SK-N-SH (cell line): ENCODE results near the gene BCL7C. TPM values are rescaled to one million over a fixed set of nuclear protein-coding genes. Genes with fewer than 3 reads are reported as not detected.

Experiments
- CTCF ChIA-PET: fragments of 300-600, 350-600 bp; formaldehyde crosslinking; extraction: SDS; loops from one replicate; lab custom pipeline; 2021; lab: Yijun Ruan, JAX
- POLR2A ChIA-PET: fragments of 350-600 bp; sonication (Branson Sonifier 250); formaldehyde crosslinking; extraction: SDS; loops from one replicate; lab custom pipeline; 2020; ENCODE audit warnings: antibody characterized with exemption, inconsistent platforms; lab: Yijun Ruan, JAX
- DNase-seq: peaks from one replicate; pipeline ENCODE4 v3.0.0; 2012
- H2AFZ ChIP-seq: fragments of 200-600 bp; sonication (generic); 2 replicates; pipeline ENCODE4 v1.8.1; 2016; ENCODE audit warnings: antibody characterized with exemption, mild to moderate bottlenecking, low read depth
- H3F3A ChIP-seq: fragments of 200-600 bp; sonication (generic); replicated peaks from 2 replicates; pipeline ENCODE3; 2016; ENCODE audit warnings: antibody characterized with exemption, mild to moderate bottlenecking; ENCODE audit not compliant: insufficient read depth
- H3K27ac ChIP-seq, 2 experiments: fragments of 200-500 bp in 1 of 2; fragments of 200-600 bp in 1 of 2; sonication (Bioruptor generic) in 1 of 2; sonication (generic), shearing (Covaris generic) in 1 of 2; 2 replicates each; pipeline versions ENCODE4 v1.5.1 to v1.6.1; 2014 to 2016; ENCODE audit warnings: low read depth in 2 of 2, inconsistent platforms in 1 of 2, low read length in 1 of 2, mild to moderate bottlenecking in 1 of 2, mixed read lengths in 1 of 2
- H3K27me3 ChIP-seq: fragments of 200-600 bp; sonication (generic), shearing (Covaris generic); 2 replicates; pipeline ENCODE4 v1.6.1; 2016; ENCODE audit warnings: mixed run types; ENCODE audit not compliant: insufficient read depth
- H3K36me3 ChIP-seq, 2 experiments: fragments of 200-500 bp in 1 of 2; fragments of 200-600 bp in 1 of 2; sonication (Bioruptor generic) in 1 of 2; sonication (generic) in 1 of 2; replicated peaks in 1 of 2; 2 replicates each; pipeline versions ENCODE3 to v1.5.1; 2014 to 2016; ENCODE audit warnings: low read length in 1 of 2, mild to moderate bottlenecking in 1 of 2; ENCODE audit not compliant: insufficient read depth in 2 of 2, control insufficient read depth in 1 of 2
- H3K4me1 ChIP-seq, 2 experiments: fragments of 200-500 bp in 1 of 2; fragments of 200-600 bp in 1 of 2; sonication (Bioruptor generic) in 1 of 2; sonication (generic), shearing (Covaris generic) in 1 of 2; 2 replicates each; pipeline versions ENCODE4 v1.5.1 to v1.6.1; 2014 to 2016; ENCODE audit warnings: low read depth in 1 of 2, low read length in 1 of 2, mixed run types in 1 of 2; ENCODE audit not compliant: insufficient read depth in 2 of 2, control insufficient read depth in 1 of 2
- H3K4me2 ChIP-seq: fragments of 200-600 bp; sonication (generic), shearing (Covaris generic); 2 replicates; pipeline ENCODE4 v1.6.1; 2017; ENCODE audit warnings: mixed run types
- H3K4me3 ChIP-seq, 2 experiments: fragments of 200-500 bp in 1 of 2; fragments of 200-600 bp in 1 of 2; sonication (Bioruptor generic) in 1 of 2; sonication (generic), shearing (Covaris generic) in 1 of 2; 2 replicates each; pipeline versions ENCODE4 v1.5.1 to v1.8.1; 2014 to 2016; ENCODE audit warnings: low read depth in 2 of 2, inconsistent platforms in 1 of 2, low read length in 1 of 2, mild to moderate bottlenecking in 1 of 2, mixed read lengths in 1 of 2, moderate library complexity in 1 of 2
- H3K79me2 ChIP-seq: fragments of 200-600 bp; sonication (generic); 2 replicates; pipeline ENCODE4 v1.8.1; 2017; ENCODE audit warnings: mild to moderate bottlenecking; ENCODE audit not compliant: insufficient read depth
- H3K9ac ChIP-seq: fragments of 200-600 bp; sonication (generic); 2 replicates; pipeline ENCODE4 v1.6.1; 2017; ENCODE audit warnings: mixed run types
- H3K9me2 ChIP-seq: fragments of 200-600 bp; sonication (generic); 2 replicates; pipeline ENCODE4 v1.6.1; 2017; ENCODE audit warnings: mixed run types
- H3K9me3 ChIP-seq: fragments of 200-600 bp; sonication (generic); 2 replicates; pipeline ENCODE4 v1.6.1; 2017; ENCODE audit warnings: mixed run types, mild to moderate bottlenecking, moderate library complexity
- H4K20me1 ChIP-seq: fragments of 200-600 bp; sonication (generic); 2 replicates; pipeline ENCODE4 v1.6.1; 2017; ENCODE audit warnings: mild to moderate bottlenecking, mixed run types; ENCODE audit not compliant: insufficient read depth
- CHD2 ChIP-seq: fragments of 150-350 bp; IDR thresholded peaks from 2 replicates; pipeline ENCODE4 v1.6.1; 2018; ENCODE audit warnings: low read length; ENCODE audit not compliant: partially characterized antibody
- CTCF ChIP-seq: fragments of 200-600 bp; sonication (generic); IDR thresholded peaks from 2 replicates; pipeline ENCODE4 v1.6.1; 2017; ENCODE audit warnings: antibody characterized with exemption, mild to moderate bottlenecking, moderate library complexity
- EP300 ChIP-seq, 2 experiments: IDR thresholded peaks; 2 replicates each; pipeline versions ENCODE4 v1.4.0 to v1.6.1; 2012; ENCODE audit warnings: borderline replicate concordance in 1 of 2, low read depth in 1 of 2, low read length in 1 of 2
- FOSL2 ChIP-seq: IDR thresholded peaks from 2 replicates; pipeline ENCODE4 v1.4.0; 2012; ENCODE audit warnings: low read depth, mild to moderate bottlenecking, moderate library complexity, borderline replicate concordance
- FOXM1 ChIP-seq: IDR thresholded peaks from 2 replicates; pipeline ENCODE4 v1.4.0; 2012; ENCODE audit warnings: low read depth, mild to moderate bottlenecking
- GABPA ChIP-seq: IDR thresholded peaks from 2 replicates; pipeline ENCODE4 v1.4.0; 2012; ENCODE audit warnings: low read depth, mild to moderate bottlenecking
- GATA2 ChIP-seq: sonication (generic); formaldehyde crosslinking; IDR thresholded peaks from 2 replicates; pipeline ENCODE4 v1.5.0; 2020; ENCODE audit warnings: mild to moderate bottlenecking, missing genetic modification reagents
- JUND ChIP-seq: IDR thresholded peaks from 2 replicates; pipeline ENCODE4 v1.4.0; 2012
- MXI1 ChIP-seq: IDR thresholded peaks from 2 replicates; pipeline ENCODE4 v1.6.1; 2012; ENCODE audit warnings: mild to moderate bottlenecking, low read depth, low read length, improper control_type of control experiment
- NFIC ChIP-seq: IDR thresholded peaks from 2 replicates; pipeline ENCODE4 v1.4.0; 2012; ENCODE audit warnings: borderline replicate concordance
- PBX3 ChIP-seq: IDR thresholded peaks from 2 replicates; pipeline ENCODE4; 2012
- POLR2AphosphoS5 ChIP-seq: IDR thresholded peaks from 2 replicates; pipeline ENCODE4 v1.6.1; 2012; ENCODE audit warnings: low read depth, low read length
- REST ChIP-seq: IDR thresholded peaks from 2 replicates; pipeline ENCODE4 v1.6.1; 2012; ENCODE audit warnings: mild to moderate bottlenecking, low read depth, low read length, moderate library complexity
- RXRA ChIP-seq: IDR thresholded peaks from 2 replicates; pipeline ENCODE4 v1.4.0; 2012; ENCODE audit warnings: low read depth, mild to moderate bottlenecking, borderline replicate concordance
- SIN3A ChIP-seq: IDR thresholded peaks from 2 replicates; pipeline ENCODE4 v1.6.1; 2012; ENCODE audit warnings: low read depth, mild to moderate bottlenecking, low read length, moderate library complexity, borderline replicate concordance
- SMC3 ChIP-seq: IDR thresholded peaks from 2 replicates; pipeline ENCODE4 v1.6.1; 2012; ENCODE audit warnings: low read depth, low read length, improper control_type of control experiment
- TAF1 ChIP-seq: IDR thresholded peaks from 2 replicates; pipeline ENCODE4 v1.6.1; 2012; ENCODE audit warnings: low read depth, mild to moderate bottlenecking, low read length, moderate library complexity, borderline replicate concordance
- USF1 ChIP-seq: IDR thresholded peaks from 2 replicates; pipeline ENCODE4 v1.4.0; 2012; ENCODE audit warnings: low read depth, borderline replicate concordance
- USF2 ChIP-seq: fragments of 150-350 bp; IDR thresholded peaks from 2 replicates; pipeline ENCODE4 v1.6.1; 2017; ENCODE audit warnings: antibody characterized with exemption, low read length, low read depth, borderline replicate concordance
- YY1 ChIP-seq: IDR thresholded peaks from 2 replicates; pipeline ENCODE4 v1.4.0; 2012; ENCODE audit warnings: low read depth, mild to moderate bottlenecking
- ZBTB33 ChIP-seq: IDR thresholded peaks from 2 replicates; pipeline ENCODE4 v1.4.0; 2012; ENCODE audit warnings: low read depth, borderline replicate concordance
- WGBS: methylation state at CpG from one replicate; pipeline ENCODE4 v1.1.6; 2017; ENCODE audit warnings: low lambda C conversion rate; 5-methylcytosine and 5-hydroxymethylcytosine counted together
- polyA plus RNA-seq, 3 experiments: library from polyadenylated mRNA; depleted of rRNA; stranded (reverse); fragments of >200 nt; gene quantifications; 2 replicates each; pipeline ENCODE4 v1.2.3, GENCODE V29; 2012

The BCL7C gene
- polyA plus RNA-seq (2012; rRNA removed) = 48.5 and 56.3 TPM in 2 replicates
- 43.4 and 50.2 TPM in 2 replicates for polyA plus RNA-seq (2012; cell fraction: cytosol; rRNA removed)
- 18.9 and 20.3 TPM in 2 replicates for polyA plus RNA-seq (2012; cell fraction: nucleus; rRNA removed)

GRCh38 chr16:30893744-30894539 lies at the start of gene BCL7C:
Gene BCL7C (minus strand): TSS chr16:30894077. CDS start chr16:30893944, 133 bp downstream.
- Histone ChIP-seq H3K27ac (peak within 1 kb of the TSS; percentile 77 to 99), H3K9me3 (no peaks in the 10 kb centered on the region), H3K27me3 (no peaks in the 10 kb centered on the region), H3K79me2 (peaks cover 43% of the 10 kb centered on the region), H3K4me1 (peaks cover 12 to 29% of the 10 kb centered on the region in 2 experiments; a peak in 3 of 4 replicates), H3K36me3 (peaks cover 7 to 31% of the 10 kb centered on the region in 2 experiments), H3K9me2 (no peaks in the 10 kb centered on the region), H3K9ac (peak within 1 kb of the TSS; percentile 91), H2AFZ (peak within 1 kb of the TSS; percentile 79; the same call in 1 of the 2 replicates), H3K4me3 (peak within 1 kb of the TSS; percentile 75 to 88), H4K20me1 (no peaks in the 10 kb centered on the region), H3F3A (peaks cover 31% of the 10 kb centered on the region), H3K4me2 (peak within 1 kb of the TSS; percentile 98)
- WGBS = 7% methylated on average over 29 of the region's 97 CpGs
- ChIA-PET CTCF (interaction anchor here (1.0 to 3.9 kb wide), 3 partner anchors 8 to 49 kb away, joined by 3 to 14 read pairs (median 11); no protein-coding TSS in a partner anchor), POLR2A (interaction anchor here (0.8 to 1.1 kb wide), 3 partner anchors 8 to 116 kb away, joined by 3 to 4 read pairs (median 3); no protein-coding TSS in a partner anchor)
- DNase-seq = peak; percentile 96
- TF ChIP-seq NFIC = no peak
- no peak for TF ChIP-seq FOSL2
- no peak for TF ChIP-seq REST
- TF ChIP-seq PBX3 = no peak
- no peak for TF ChIP-seq YY1
- TF ChIP-seq FOXM1 = no peak
- TF ChIP-seq GATA2 (CRISPR knock-in tag) = no peak
- no peak for TF ChIP-seq JUND
- TF ChIP-seq RXRA = no peak
- TF ChIP-seq USF1 = peak; percentile 69; the same call in 1 of the 2 replicates
- TF ChIP-seq EP300 (IDR thresholded peaks at IDR 0.05; ENCODE audit: borderline replicate concordance in 1 of 2, low read depth in 1 of 2, low read length in 1 of 2) = no peak
- TF ChIP-seq USF2 = no peak
- TF ChIP-seq ZBTB33 = peak; percentile 89; the same call in 1 of the 2 replicates
- TF ChIP-seq POLR2AphosphoS5 = no peak
- TF ChIP-seq TAF1 = no peak
- no peak for TF ChIP-seq SMC3
- peak; percentile 55; the same call in 1 of the 2 replicates for TF ChIP-seq SIN3A
- TF ChIP-seq CHD2 = peak; percentile 96
- peak; percentile 47 for TF ChIP-seq CTCF
- TF ChIP-seq GABPA = no peak
- TF ChIP-seq MXI1 = peak; percentile 77
